GM18502 (cell line): ENCODE data around the gene FER.

ENCODE experiments used
- ATAC-seq: cut with Tn5 transposase; IDR thresholded peaks from one replicate; pipeline ENCODE4 v1.9.1; 2021; ENCODE audit warnings: mild to moderate bottlenecking; ENCODE audit not compliant: unreplicated experiment, poor library complexity

Gene FER

DNA sequence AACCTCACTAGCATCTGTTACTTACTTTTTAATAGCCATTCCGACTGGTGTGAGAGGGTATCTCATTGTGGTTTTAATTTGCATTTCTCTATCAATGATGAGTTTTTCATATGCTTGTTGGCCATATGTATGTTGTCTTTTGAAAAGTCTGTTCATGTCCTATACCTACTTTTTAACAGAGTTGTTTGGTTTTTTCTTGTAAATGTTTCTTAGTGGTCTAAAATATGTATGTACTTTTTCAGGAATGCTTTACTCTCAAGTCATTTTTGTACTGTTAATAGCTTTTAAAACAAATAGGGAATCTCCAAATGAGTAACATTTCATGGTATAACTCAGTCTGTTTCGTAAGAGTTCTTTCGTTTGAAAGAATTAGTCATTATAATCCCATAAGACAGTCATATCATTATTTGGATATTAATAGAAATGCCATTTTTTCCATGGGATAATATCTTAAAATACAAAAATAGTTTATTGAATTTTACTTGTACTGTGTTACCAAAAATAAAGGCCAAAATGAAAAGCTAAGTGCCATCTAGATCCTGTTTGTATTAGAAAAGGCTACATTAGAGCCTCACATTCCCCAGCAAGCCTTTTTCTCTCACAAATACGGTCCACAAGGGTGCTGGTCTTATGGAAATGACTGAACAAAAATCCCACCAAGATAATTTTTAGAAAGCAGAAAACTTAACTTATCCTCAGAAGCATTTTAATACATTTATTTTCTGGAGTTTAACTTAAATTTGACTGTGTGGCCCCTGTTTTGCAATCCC lies 414.4 kb downstream of the FER start:
- peak; percentile 86 for ATAC-seq

DNA sequence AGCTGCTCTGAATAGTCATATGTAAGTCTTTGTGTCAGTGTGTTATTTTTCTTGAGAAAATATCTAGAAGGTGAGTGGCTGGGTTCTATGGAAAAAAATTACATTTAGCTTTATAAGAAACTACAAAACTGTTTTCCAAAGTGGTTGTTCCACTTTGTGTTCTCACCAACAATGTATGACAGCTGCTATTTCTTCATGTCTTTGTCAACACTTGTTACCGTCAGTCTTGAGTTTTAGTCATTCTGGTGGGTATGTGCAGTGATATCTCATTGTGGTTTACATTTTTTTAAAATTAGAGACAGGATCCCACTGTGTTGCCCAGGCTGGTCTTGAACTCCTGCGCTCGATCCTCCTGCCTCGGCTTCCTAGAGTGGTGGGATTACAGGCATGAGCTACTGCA lies 415.6 kb downstream of the FER start:
- ATAC-seq: no peak

DNA sequence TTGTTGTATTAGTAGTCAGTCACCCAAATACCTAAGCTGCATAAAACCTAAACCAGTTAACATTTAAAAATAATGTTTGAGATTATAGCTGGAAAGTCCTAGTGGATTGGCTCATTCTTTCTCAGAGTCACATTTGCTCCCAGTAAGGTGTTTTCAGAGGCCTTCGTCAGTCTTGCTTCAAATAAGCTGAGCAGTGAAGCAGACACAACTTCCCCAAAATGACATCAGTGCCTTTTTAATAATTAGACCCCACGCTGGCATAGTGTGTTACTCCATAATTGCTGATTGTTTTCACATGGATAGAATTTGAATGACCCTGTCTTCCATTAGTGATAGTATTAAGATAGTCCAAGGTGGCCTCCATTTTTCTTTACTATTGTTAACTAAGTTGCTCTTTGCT lies 416.3 kb downstream of the FER start:
- no peak for ATAC-seq

DNA sequence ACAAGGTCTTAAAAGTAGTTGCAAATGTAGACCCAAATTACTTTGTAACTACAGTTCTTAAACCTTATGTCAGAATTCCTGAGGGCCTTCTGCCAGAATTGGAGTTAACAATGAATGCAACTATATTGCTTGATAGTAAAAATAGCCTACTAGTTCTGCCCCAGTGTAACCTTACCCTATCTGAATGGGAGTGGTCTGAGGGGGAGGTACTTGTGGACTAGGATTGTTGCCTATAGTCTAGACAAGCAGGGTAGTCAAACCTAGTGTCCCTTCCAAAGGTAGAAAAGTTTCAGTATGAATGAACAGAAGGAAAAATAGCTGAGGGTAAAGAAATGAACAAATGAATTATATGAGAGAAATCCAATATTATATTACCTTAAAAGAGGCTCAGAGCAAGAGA lies 419.9 kb downstream of the FER start:
- no peak for ATAC-seq

DNA sequence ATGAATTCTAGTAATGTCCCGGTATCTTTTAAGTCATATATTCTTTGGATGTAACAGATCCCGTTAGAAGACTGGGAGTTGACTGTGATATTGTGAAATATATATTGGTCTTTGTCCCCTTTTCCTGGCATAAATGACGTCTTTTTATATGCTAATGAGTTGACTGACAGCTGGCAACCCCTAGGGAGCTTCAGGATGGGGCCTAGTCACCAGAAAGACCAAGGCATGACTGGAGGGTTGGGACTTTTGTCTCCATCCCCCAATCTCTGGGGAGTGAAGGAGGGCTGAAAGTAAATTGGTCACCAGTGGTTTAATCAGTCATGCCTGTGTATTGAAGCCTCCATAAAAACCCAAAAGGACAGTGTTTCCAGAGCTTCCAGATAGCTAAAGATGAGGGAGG lies 420.5 kb downstream of the FER start:
- no peak for ATAC-seq

DNA sequence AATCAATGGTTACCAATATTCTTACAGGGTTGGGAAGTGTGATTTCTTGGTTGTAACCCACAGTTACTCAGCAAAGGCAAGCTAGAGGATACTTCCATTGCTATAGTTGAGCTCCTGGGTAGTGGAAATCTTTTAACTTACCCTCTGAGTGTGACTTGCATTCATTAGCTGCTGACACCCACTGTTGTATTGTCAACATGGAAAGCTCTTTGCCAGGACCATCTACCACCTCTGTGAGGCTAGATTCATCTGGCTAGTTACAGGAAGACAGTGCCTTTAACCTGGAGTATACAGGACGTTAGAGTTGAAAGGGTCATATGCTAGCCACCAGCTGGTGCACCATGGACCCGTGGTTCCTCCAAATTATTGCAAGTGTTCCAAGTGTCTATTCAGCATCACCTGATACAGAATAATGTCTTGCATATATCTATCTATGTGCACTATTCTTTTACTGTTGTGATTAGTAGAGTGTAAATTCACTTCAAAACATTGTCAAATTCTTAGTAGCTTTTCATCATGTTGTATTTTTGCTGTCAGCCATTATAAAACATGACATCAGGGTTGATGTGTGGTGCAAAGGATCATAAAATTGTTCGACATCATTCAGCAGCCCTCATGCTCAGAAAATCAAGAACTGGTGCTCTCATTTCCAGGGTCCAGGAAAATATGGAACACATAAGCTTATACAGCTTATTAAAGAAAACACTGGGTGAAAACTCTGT lies 423.1 kb downstream of the FER start:
- no peak for ATAC-seq

DNA sequence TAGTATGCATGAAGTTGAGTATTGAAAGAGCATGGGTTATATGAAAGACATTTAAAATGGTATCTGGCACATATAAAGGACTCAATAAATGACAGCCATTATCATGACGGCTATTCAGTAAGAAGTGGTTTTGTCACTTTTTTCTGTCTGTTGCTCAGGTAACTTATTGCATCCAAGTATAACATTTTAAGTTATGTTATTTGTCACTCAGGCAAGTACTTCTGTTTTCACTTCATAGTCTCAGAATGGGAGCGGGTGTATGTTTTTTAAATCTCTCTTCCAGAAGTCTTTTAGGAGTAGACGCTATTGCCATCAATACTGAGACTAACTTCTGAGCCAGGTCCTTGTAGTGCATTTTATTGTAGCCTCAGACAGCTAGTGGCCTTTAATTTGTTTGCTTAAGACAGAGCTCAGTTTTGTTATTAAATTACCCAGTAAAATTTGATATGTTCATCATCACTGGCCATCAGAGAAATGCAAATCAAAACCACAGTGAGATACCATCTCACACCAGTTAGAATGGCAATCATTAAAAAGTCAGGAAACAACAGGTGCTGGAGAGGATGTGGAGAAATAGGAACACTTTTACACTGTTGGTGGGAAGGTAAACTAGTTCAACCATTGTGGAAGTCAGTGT lies 423.9 kb downstream of the FER start:
- peak; percentile 79 for ATAC-seq

DNA sequence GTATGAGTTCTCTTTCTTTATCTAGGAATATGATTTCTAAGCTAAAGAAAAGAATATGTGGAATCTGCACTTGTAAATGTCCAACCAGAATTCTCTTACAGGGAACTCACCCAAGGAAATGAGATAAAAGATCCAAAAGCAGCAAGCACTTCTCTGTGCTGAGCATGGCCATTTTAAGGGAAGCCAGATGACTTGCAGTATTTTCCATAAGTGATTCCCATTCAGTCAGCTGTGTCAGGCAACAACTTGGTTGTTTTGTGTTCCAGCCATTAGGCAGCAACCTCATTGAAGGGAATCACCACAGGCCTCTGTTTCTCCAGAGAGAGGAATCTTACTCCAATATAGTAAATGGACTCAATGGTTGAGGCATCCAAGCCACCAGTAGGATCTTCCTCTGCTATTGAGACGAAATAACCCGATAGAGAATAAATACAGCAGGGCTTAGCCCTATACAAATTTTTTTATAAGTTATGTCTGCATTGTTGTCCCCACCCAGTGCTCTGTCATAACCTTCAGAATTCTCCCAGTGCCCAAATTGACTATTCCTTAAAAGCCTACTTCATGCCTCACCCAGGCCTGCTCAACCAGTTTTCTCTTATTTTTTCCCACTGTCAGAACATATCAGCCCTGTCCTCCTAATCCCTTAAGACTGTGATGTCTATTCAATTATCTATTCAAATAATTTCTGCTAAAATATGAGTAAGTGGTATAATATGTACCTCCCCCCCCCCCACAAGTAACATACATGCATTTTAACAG lies 425.5 kb downstream of the FER start:
- no peak for ATAC-seq

DNA sequence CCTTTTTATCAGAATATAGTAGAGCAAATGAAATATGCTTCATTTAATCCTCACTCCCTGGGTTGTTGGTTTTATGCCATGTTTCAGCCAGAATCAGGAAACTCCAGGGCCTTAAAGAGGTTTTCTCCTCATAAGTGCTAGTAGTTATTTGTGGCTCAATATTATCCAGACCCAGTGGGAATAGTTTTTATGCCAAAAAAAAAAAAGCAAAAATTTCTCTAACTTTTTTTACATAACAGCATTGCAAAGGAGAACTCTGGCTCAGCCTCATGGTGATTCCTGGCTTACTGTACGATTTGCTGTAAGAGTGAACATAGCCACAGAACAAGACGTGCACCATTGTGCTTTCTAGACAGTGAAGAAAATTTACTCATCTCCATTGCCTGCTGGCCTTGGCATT lies 429.5 kb downstream of the FER start:
- ATAC-seq: no peak

DNA sequence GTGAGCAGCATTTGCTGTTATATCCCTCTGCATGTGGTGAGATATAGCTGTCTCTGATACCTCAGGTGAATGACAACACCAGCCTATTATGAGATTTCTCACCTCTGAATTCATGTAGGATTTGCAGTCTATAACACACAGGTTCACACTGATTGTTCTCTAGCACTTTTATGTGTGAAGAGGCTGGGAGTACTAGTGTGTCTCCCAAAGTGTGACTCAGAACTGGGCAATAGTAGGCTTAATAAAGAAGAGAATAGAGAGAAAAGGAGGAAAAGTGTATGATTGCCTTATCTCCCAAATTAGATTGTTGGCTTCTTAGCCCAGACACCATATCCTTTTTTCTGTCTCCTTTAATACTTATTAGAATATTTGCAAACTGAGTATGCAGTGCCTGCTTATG lies 430.1 kb downstream of the FER start:
- no peak for ATAC-seq

DNA sequence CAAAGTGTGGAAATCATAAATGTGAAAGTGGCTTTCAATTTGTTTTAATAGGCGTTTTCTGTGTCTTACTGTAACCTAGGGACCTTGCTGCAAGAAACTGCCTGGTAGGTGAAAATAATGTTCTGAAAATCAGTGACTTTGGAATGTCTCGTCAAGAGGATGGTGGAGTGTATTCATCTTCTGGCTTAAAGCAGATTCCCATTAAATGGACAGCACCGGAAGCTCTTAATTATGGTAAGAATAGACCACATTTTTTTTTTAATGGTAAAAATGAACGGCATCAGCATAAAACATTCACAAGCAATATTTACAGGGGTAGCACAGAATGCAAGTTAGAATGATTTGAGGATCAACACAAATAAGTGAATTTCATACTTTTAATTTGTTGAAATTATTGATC lies 433.0 kb downstream of the FER start:
- ATAC-seq: no peak

DNA sequence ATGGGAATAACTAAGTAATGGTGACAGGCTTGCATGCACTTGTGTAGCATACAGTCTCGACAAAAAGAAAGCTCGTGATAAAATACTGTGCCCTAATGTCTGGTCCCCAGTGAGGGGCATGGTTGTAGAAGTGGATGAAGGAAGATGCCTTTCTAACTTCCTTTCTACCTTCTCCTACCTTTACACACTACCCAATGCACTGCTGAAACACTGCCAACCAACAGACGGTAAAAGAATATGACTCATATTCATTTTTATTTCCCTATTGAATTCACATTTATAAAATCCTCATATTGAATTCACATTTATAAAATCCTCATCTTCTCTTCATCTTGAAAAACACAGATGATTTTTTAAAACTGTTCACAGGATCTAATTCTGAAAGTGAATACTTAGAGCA lies 439.1 kb downstream of the FER start:
- no peak for ATAC-seq

DNA sequence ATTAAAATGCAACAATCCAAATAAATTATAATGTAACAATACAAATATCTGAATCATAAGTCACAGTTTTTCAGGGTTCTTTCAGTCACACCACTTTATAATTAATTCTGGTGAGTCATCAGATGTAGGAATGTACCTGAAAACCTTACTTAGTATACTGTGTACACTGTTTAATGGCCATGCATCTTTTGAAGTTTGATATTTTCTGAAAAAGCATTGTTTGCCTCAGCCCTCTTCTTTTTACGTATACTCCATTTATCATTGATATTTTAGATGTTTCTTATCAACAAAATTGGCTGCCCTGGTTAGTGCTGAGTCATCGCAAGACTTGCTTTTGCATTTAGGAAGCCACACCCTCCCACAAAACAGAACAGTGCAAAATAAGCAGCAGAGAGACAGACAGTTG lies 443.5 kb downstream of the FER start:
- ATAC-seq: peak; percentile 80

DNA sequence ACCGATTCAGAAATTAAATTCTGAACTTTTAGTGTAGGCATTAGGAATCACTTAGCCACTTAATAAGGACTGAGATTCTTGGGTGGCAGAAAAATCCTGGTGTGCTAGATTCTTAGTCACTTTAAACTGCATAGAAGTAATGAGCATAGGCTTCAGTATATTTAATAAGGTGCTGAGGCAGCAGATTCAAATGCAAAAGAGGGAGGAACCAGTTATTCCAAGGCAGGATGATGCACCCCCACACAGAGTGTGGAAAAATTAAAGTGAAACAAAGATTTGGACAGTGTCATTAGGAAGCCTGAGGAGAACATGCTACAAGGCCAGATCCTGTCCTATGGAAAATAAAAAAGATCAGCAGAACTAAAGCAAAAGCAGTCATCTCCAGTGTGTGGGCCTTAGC lies 444.3 kb downstream of the FER start:
- ATAC-seq: no peak

DNA sequence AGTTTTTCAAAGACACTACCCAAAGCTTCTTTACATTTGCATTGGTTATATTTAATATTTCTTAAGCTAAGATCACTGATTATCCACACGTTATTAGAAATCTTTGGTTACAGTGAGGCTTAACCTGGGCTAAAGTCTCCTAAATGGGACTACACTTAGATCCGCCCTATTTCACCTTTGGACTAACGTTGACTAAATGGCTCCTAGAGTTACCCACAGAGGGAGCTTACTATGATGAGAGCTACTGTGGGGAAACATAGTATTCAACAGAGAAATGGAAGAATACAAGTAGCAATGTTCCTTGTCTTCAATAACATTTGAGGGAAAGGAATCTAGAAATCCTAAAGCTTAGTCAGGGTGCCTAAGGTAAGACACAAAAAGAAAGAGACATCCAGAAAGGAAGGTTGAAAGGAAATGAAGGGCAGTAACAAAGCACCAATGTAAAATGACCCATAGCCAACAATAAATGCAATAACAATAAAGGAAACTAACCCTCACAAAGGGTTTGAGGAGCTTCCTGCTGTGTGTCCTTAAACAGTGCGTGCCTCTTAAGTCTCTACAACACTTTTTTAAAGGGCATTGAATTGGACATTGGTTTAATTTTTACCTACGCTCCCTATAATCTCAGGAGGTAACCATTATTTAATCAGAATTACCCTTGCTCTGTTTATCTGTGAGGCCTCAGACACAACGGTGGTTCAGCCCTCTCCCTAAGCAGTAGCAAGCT lies 445.0 kb downstream of the FER start:
- ATAC-seq: no peak

DNA sequence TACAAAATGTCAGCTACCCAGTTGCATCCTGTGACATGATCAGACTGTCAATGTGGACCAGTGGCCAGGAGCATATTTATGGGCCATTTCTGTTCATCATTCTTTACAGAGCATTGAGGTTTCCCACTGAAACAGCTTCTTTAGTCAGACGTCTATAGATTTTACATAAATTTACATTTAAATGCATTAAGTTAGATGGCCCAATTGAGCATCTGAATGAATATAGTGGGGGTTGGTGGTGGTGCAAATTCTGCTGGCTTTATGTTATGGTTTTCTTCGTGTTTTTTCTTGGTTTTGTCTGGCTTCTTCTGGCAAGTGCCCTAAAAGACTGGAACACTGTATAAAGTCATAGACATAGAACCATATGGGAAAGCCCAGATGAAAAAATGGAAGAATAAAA lies 448.0 kb downstream of the FER start:
- ATAC-seq: no peak

DNA sequence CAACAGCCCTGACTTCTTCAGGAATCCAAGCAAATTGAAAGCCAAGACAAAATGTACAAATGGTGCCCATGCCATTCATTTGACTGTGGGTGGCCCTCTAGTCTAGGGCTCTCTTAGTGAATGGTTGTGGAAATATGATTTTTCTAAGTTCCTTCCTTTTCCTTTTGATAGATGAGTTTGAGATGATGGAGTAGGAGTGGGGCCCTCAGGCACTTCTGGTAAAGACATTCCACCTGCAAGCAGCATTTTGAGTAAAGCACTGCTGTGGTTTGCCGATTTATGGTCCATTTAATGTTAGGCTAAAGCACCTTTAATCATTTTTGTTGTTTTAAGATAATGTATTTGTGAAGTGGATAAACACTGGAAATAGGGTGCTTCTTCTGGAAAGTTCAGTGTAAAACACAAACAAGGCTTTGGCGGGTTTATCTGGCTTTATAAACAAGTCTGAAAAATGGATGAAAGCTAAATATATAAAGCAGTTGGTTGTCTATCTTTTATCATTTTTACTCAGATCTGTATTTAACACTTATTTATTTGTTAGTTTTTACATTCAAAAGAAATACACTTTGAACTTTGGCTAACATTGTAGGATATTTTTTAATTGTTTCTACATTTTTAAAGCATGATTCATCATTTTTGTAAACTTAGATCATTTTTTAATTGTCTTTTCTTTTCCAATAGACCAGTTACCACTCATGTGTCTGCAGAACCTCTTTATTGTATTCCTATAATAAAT lies 448.6 kb downstream of the FER start:
- no peak for ATAC-seq

DNA sequence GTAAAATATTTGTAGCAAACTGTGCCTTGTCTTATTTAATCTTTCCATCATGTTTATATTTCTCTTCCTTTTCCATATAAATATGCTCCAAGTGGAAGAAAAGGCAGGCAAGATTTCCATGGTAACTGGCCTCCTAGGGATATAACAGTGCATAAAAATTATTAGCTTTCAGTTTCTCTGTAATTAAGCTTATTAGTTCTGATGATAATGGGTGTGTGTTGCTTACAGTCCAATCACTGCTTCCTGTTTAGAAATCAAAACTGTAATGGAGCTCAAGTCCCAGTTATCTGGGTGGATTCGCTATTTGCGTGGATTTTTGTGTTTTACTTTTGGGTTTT lies 449.1 kb downstream of the FER start:
- no peak for ATAC-seq

DNA sequence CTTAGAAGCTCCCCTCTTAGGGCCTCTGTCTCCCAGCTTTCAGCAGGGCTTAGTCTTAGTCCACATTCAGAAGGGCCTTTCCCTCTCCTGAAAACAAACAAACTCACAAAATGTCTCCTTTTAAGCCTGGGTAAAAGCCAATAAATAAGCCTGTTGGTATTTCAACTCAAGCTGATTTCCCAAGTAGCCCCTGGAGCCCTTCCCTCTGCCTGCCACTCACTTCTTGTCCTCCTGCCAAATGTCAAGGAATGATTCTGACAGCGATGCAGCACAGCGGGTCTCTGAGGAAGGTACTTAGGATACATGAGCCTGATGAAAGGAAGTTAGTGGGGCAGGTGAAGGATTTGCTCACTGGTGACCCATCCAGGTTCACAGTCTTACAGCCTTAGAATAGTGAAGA lies 451.6 kb downstream of the FER start:
- ATAC-seq: no peak
